HG02571 (cell line): ENCODE data around the gene EFCC1.

Experiments used
- ATAC-seq: cut with Tn5 transposase; IDR thresholded peaks from one replicate; pipeline ENCODE4 v1.9.1; 2021; ENCODE audit warnings: mild to moderate bottlenecking, moderate library complexity; ENCODE audit not compliant: unreplicated experiment

EFCC1 gene

DNA sequence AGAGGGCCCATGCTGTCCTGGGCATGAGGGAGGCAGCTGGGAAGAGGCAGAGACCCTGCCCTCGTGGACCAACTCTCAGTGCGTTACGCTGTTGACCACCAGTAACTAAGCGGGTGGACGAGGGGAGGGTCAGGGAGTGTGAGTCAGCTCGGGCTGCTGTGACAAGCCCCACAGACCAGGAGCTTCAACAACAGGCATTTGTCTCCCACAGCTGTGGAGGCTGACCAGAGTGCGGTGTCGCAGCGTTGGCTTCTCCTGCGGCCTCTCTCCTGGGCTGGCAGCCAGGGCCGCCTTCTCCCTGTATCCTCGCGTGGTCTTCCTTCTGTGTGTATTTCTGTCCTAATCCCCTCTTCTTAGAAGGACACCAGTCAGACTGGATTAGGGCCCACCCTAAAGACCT, 13.0 kb downstream of the EFCC1 start:
- ATAC-seq, result no peak

DNA sequence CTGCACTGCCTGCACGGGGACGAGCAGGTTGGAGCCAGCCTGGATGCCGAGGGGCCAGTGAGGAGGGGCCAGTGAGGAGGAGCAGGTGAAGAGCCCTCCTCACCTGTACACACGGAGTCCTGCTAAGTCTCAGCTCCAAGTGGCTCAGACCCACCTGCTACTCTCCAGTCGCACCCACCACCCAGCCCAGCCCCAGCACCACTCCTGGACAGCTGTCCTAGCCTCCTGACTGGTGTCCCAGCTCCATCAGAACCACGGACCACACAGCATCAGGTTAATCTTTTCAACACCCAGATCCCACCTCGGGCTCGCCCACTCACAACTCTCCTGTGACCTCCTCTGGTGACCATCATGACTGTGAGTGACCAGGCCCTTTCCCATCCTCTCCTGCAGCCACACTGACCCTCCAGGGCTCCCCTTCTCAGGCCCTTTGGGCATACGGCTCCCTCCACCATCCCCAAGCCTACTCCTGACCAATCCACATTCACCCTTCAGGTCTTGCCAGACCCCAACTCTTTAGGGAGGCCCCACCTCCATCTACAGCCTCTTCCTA, 13.8 kb downstream of the EFCC1 start:
- ATAC-seq, result no peak

DNA sequence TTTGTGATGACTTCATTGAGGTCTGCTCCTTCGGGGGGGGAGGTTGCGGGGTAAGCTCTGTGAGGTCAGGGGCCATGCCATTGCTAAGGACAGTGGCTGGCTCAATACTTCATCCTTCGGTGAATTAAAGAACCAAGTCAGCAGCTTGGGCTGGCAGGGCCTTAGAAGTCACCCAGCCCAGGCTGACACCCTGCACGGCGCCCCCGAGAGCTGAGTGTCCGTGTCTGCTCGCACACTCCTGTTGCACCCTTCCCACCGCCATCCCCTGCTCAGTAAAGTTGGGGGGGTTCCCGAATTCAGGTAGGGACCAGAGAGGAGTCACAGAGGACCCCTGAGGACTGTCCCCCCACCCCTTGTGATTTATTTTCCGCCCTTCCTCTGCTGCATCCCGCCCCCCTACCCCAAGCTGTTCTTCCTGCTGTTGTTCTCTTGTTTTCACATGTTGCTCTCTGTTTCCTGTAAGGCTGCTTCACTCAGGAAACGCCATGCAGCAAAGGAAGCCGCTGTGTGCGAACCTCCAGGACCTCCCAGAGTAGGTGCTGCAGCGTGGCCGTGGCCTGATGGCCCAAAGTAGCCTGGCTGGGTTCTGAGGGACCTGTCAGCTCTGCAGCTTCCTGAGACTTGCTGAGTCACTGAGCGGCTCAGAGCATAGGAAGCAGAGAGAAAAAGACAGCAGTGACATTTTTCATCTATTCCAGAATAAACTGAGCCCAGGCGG, 14.4 kb downstream of the EFCC1 start:
- no peak for ATAC-seq

GRCh38 chr3:129016356-129016719, 15.2 kb downstream of the EFCC1 start:
- ATAC-seq, result no peak

DNA sequence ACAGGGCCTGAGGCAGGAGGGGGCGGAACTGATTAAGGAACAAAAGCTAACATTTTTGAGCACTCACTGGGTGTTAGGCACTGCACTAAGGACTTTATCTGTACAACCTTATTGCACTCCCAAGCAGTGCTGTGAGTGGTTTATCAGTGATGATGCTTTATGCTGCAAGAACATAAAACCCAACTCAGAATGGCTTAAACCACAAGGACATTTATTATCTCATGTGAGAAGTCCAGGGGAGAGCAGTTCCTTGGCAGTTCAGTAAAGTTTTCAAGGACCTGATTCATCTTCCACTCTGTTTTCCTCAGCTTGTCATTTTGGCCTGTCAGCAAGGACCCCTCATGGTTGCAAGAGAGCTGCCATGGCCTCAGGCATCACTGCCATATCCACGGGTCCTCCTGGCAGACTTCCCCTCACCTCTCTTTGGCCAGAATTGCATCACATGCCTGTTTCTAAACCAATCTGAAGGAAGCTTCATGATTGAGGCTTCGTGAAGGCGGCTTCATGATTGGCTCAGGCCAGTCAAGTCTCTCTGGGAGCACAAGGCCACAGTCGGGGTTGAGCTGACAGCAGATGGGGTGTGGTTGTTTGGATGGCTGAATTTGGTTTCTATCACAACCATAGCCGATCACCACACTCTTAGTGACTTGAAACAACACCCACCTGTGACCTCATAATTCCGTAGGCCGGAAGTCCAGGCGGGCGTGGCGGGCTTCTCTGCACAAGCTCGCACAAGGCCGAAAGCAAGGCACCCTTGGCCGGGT, 15.8 kb downstream of the EFCC1 start:
- ATAC-seq, result no peak

- no peak for ATAC-seq
Observed at GRCh38 chr3:129017484-129017899, 16.4 kb downstream of the EFCC1 start.

DNA sequence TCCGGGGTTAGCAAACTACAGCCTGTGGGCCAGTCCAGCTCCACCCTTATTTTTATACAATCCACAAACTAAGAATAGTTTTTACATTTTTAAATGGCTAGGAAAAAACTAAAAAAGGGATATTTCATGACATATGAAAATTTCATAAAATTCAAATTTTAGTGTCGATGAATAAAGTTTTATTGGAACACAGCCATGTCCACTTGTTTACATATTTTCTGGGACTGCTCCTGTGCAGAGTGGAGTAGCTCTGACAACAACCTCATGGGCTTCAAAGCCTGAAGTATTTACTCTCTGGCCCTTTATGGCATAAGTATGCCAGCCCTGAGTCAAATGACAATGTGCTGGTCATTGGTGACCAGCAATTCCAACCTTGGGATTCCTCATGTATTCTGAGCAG, 17.2 kb downstream of the EFCC1 start:
- no peak for ATAC-seq

DNA sequence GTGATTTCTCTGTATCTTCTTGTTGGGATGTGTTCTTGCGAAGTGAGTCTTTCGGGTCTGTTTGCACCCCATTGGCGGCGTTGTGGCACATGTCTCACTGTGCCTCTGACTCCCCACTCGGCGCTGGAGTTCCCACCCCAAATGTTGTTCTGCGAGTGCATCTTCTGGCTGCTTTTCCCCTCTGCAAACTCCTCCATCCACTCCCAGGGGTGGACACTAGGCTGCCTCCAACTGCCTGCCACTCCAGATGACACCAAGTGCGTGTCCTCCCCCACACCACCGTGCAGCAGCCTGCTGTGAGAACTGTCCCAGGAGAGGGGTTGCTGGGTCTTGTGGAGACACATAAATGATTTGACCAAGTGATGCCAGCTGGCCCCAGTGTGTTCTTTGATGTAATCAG, 17.6 kb downstream of the EFCC1 start:
- ATAC-seq, result no peak

DNA sequence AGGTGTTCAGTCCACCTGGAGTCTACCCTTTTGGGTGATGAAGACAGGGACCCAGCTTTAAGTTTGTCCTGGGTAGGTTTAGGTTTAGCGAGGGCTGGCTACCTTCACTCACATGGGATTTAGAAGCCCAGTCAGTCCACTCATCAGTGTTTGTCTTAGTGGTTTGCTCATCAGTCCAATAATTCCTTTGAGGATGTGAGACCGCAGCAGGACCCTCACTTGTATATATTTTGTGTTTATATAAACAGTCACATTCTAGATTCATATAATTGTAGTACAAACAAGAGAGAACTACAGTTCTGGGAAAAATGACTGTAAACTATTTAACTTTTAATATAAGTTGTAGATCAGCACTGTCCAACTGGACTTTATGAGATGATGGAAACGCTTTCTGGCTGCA, 18.2 kb downstream of the EFCC1 start:
- ATAC-seq, result no peak

DNA sequence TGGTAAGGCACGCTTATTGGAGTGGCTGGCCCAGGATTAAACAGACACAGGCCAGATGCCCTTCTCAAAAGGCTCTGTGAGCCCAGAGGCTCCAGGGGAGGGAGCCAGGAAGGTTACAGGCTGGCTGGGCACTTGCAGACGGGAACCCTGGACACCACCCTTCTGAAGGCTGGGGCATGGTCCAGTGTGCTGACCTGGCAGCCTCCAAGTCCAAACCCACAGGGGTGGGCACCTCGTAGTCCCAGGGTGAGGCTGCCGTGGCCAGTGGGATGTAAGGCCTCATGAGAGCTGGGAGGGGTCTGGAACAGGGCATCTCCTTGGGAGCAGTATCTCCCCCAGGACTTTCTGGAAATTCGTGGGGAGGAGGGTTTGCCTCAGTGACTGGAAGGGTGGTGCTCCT, 19.6 kb downstream of the EFCC1 start:
- no peak for ATAC-seq

- ATAC-seq, result no peak
Observed at GRCh38 chr3:129021140-129021551, 20.0 kb downstream of the EFCC1 start.

GRCh38 chr3:129022114-129023007, 21.3 kb downstream of the EFCC1 start:
- ATAC-seq, result no peak

DNA sequence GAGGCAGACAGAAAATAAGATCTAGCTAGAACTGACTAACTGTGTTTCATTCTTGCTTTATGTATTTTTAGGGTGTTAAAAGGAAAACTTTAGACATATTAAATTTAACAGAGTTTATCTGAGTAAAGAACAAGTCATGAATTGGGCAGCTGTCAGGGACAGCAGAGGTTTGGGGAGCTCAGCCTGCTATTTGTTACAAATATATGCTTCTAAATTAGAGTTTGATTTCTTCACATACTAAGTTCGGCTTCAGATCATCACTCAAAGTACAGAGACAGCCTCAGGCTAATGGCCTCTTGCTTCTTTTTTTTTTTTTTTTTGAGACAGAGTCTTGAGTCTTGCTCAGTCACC, 21.9 kb downstream of the EFCC1 start:
- ATAC-seq, result no peak

- ATAC-seq, result no peak
Observed at GRCh38 chr3:129023909-129024308, 22.8 kb downstream of the EFCC1 start.

- no peak for ATAC-seq
Observed at GRCh38 chr3:129025108-129025507, 24.0 kb downstream of the EFCC1 start.

DNA sequence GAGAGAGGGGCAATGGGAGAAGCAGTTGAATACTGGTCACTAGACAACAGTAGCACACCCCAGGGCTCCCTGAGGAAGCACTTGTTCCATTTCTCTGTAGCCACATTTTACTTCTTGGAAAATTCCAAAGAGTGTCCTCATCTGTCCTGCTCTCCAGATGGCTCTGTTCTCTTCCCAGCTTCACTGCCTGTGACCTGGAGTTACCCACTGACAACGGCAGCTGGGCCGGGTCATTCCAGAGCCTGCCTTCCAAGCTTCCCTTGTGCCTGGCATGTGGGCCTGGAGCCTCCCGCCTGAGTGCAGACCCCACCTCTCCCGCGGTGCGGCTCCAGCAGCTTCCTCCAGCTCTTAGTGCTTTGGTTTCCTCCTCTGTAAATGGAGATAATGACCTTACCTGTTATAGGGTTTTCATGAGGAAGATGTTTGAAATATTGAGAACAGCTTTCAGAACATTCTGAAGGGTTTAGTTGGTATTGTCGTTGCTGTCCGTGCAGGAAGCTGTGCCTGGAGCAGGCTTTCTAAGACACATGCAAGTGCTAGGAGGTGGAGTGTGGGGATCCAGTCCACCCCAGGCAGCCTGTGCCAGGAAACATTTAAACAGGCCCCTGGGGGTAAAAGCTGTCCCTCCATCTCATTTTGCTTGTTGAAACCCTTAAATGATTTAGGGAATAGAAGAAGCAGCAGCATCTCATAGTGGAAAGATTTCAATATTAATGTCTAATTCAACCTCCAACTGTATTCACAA, 24.8 kb downstream of the EFCC1 start:
- ATAC-seq, result no peak

DNA sequence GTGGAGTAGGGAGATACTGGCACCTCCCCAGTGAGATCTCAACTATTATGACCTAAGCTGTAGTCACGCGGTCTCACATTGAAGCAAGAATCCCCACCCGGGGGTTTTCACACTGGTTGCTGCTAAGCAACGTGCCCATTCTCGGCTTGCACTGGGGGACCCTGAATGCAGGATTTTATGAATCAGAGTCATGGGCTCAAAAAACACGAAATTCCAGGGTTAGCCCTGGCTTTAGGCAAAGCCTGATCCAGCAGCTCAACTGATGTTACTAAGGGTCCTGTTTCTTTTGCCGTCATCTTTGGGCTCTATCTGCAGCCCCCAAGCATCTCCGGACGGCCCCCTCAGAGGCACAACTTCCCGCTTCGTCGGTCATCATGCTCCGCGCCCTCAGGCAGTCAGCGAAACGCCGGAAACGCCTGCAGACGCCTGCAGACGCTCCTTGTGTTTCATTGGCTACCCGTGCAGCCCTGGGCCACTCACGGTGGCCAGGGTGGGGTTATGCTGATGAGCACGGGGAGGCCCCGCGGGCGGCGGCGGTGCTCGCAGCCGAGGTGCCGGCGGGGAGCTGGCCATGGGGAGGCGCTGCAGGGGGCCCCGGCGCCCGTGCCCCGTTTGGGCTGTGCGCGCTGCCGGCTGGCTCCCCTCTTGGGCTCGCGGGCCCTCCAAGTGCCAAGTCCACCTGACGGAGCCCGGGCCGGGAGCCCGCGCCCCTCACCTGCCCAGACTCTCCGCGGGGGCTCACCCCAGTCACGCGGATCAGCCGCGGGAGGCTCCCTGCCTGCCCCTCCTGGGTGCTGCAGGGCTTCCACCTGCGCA, 25.8 kb downstream of the EFCC1 start:
- ATAC-seq, result peak; percentile 98

GRCh38 chr3:129027544-129027880, 26.4 kb downstream of the EFCC1 start:
- no peak for ATAC-seq

- ATAC-seq, result no peak
Observed at GRCh38 chr3:129028866-129029265, 27.8 kb downstream of the EFCC1 start.

DNA sequence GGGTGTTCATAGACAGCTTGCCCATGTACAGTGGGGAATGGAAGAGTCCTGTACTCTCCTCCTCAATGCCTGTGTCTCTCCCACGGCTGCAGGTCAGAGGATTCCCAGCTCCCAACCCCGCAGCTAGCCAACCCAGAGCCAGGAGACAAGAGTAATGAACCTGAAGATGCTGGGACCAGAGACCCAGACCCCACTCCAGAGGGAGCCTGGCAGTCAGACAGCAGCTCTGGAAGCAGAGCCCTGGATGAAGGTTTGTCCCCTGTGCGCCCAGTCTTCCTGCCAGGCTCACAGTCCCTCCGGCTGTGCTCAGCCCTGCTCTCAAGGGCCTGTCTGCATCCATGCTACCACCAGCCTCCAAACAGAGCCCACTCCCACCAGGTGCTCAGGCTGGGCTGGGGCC, 29.5 kb downstream of the EFCC1 start:
- no peak for ATAC-seq
